IMR-90 (cell line): ENCODE results near the gene CACNA2D4. TPM values are rescaled to one million over a fixed set of nuclear protein-coding genes. Genes with fewer than 3 reads are reported as not detected.

Experiments used
- ATAC-seq: fragments of 200-7000 bp; cut with Tn5 transposase; 2 replicates; pipeline ENCODE4 v1.9.1; 2020; ENCODE audit warnings: low read depth, mild to moderate bottlenecking, moderate library complexity
- BruUV-seq: library from RNA; stranded (reverse); fragments of 400-500 nt; replicated peaks from 2 replicates; lab custom pipeline; 2021; lab: Mats Ljungman, UMichigan
- CTCF ChIA-PET: fragments of 300-600 bp; formaldehyde crosslinking; extraction: SDS; loops from one replicate; lab custom pipeline; 2021; ENCODE audit warnings: antibody characterized with exemption; lab: Yijun Ruan, JAX
- POLR2A ChIA-PET: fragments of 300-600 bp; sonication (Branson Sonifier 250); formaldehyde crosslinking; loops from one replicate; lab custom pipeline; 2022; ENCODE audit warnings: antibody characterized with exemption; ENCODE audit not compliant: unreplicated experiment; lab: Charles Lee
- DNase-seq: peaks from one replicate; pipeline ENCODE4 v3.0.0; 2013
- H2AFZ ChIP-seq: replicated peaks from 2 replicates; pipeline ENCODE3; 2013; ENCODE audit warnings: low read length, mild to moderate bottlenecking; ENCODE audit not compliant: poor library complexity
- H2AK5ac ChIP-seq: 2 replicates; pipeline ENCODE4 v1.6.1; 2013; ENCODE audit warnings: low read depth, low read length, inconsistent platforms
- H2AK9ac ChIP-seq: replicated peaks from 2 replicates; pipeline ENCODE3; 2013; ENCODE audit warnings: mild to moderate bottlenecking, low read depth, low read length, moderate library complexity; ENCODE audit not compliant: poor library complexity
- H2BK120ac ChIP-seq: 2 replicates; pipeline ENCODE4 v1.6.1; 2013; ENCODE audit warnings: low read depth, low read length, inconsistent platforms
- H2BK15ac ChIP-seq: 3 replicates; pipeline ENCODE4 v1.6.1; 2013; ENCODE audit warnings: low read depth, low read length, inconsistent platforms
- H2BK20ac ChIP-seq: 2 replicates; pipeline ENCODE4 v1.6.1; 2013; ENCODE audit warnings: low read depth, mild to moderate bottlenecking, inconsistent platforms, low read length, moderate library complexity
- H2BK5ac ChIP-seq: 2 replicates; pipeline ENCODE4 v1.6.1; 2013; ENCODE audit warnings: mild to moderate bottlenecking, low read depth, low read length, inconsistent platforms; ENCODE audit not compliant: poor library complexity, severe bottlenecking
- H3K14ac ChIP-seq: replicated peaks from 2 replicates; pipeline ENCODE4 v1.6.1; 2013; ENCODE audit warnings: low read depth, low read length, inconsistent platforms
- H3K18ac ChIP-seq: 2 replicates; pipeline ENCODE4 v1.6.1; 2013; ENCODE audit warnings: low read depth, low read length, control low read depth
- H3K23ac ChIP-seq: 2 replicates; pipeline ENCODE4 v1.6.1; 2013; ENCODE audit warnings: low read depth, low read length, inconsistent platforms
- H3K27ac ChIP-seq: 2 replicates; pipeline ENCODE4 v1.5.1; 2013; ENCODE audit warnings: mild to moderate bottlenecking, control low read depth, low read length; ENCODE audit not compliant: insufficient read depth
- H3K27me3 ChIP-seq: 2 replicates; pipeline ENCODE4 v1.6.1; 2013; ENCODE audit warnings: low read length; ENCODE audit not compliant: control insufficient read depth, insufficient read depth
- H3K36me3 ChIP-seq: 2 replicates; pipeline ENCODE4 v1.6.1; 2013; ENCODE audit warnings: low read length, mixed read lengths; ENCODE audit not compliant: control insufficient read depth, insufficient read depth
- H3K4ac ChIP-seq: 2 replicates; pipeline ENCODE4 v1.6.1; 2013; ENCODE audit warnings: low read depth, low read length, inconsistent platforms
- H3K4me1 ChIP-seq: 2 replicates; pipeline ENCODE4 v1.6.1; 2013; ENCODE audit warnings: low read length, mixed read lengths; ENCODE audit not compliant: control insufficient read depth, insufficient read depth
- H3K4me2 ChIP-seq: 2 replicates; pipeline ENCODE4 v1.6.1; 2013; ENCODE audit warnings: low read depth, mild to moderate bottlenecking, control low read depth, low read length, moderate library complexity
- H3K4me3 ChIP-seq: 2 replicates; pipeline ENCODE4 v1.5.1; 2013; ENCODE audit warnings: low read depth, mild to moderate bottlenecking, control low read depth, low read length, moderate library complexity; ENCODE audit not compliant: insufficient read depth
- H3K56ac ChIP-seq: 2 replicates; pipeline ENCODE4 v1.6.1; 2013; ENCODE audit warnings: low read length, inconsistent platforms; ENCODE audit not compliant: insufficient read depth; ENCODE audit errors: extremely low read depth
- H3K79me1 ChIP-seq, 2 experiments: 2 replicates each; pipeline ENCODE4 v1.6.1; 2013; ENCODE audit warnings: low read length in 2 of 2, inconsistent platforms in 1 of 2, low read depth in 1 of 2
- H3K9ac ChIP-seq: 2 replicates; pipeline ENCODE4 v1.6.1; 2013; ENCODE audit warnings: low read depth, low read length, control low read depth
- H3K9me1 ChIP-seq: 2 replicates; pipeline ENCODE4 v1.6.1; 2013; ENCODE audit warnings: low read length, inconsistent platforms; ENCODE audit not compliant: insufficient read depth
- H3K9me3 ChIP-seq: 2 replicates; pipeline ENCODE4 v1.6.1; 2013; ENCODE audit warnings: low read length; ENCODE audit not compliant: control insufficient read depth, insufficient read depth
- H4K20me1 ChIP-seq: 2 replicates; pipeline ENCODE4 v1.6.1; 2013; ENCODE audit warnings: low read length, inconsistent platforms; ENCODE audit not compliant: insufficient read depth
- H4K5ac ChIP-seq: 2 replicates; pipeline ENCODE4 v1.6.1; 2013; ENCODE audit warnings: mild to moderate bottlenecking, low read depth, low read length, control low read depth
- H4K8ac ChIP-seq, 2 experiments: 2 replicates each; pipeline ENCODE4 v1.6.1; 2013; ENCODE audit warnings: low read depth in 2 of 2, low read length in 2 of 2, control low read depth in 1 of 2, inconsistent platforms in 1 of 2
- H4K91ac ChIP-seq: 2 replicates; pipeline ENCODE4 v1.6.1; 2013; ENCODE audit warnings: low read depth, low read length, inconsistent platforms; ENCODE audit not compliant: insufficient read depth
- BHLHE40 ChIP-seq: fragments of 150-350 bp; IDR thresholded peaks from 2 replicates; pipeline ENCODE4 v1.6.1; 2016; ENCODE audit warnings: mild to moderate bottlenecking, low read depth, low read length
- CEBPB ChIP-seq: IDR thresholded peaks from 2 replicates; pipeline ENCODE4 v1.6.1; 2012; ENCODE audit warnings: low read depth, low read length, improper control_type of control experiment
- CHD1 ChIP-seq: IDR thresholded peaks from 2 replicates; pipeline ENCODE4 v1.6.1; 2012; ENCODE audit warnings: low read depth, low read length, improper control_type of control experiment
- MAFK ChIP-seq: IDR thresholded peaks from 2 replicates; pipeline ENCODE4 v1.6.1; 2012; ENCODE audit warnings: low read depth, low read length, improper control_type of control experiment
- NFE2L2 ChIP-seq: fragments of 150-350 bp; IDR thresholded peaks from 2 replicates; pipeline ENCODE4 v1.6.1; 2016; ENCODE audit warnings: low read depth, mild to moderate bottlenecking, low read length
- RAD21 ChIP-seq: IDR thresholded peaks from 2 replicates; pipeline ENCODE4 v1.6.1; 2012; ENCODE audit warnings: low read length, improper control_type of control experiment
- RCOR1 ChIP-seq: IDR thresholded peaks from 2 replicates; pipeline ENCODE4 v1.6.1; 2012; ENCODE audit warnings: mild to moderate bottlenecking, low read length, improper control_type of control experiment; ENCODE audit not compliant: insufficient replicate concordance
- SMC3 ChIP-seq: fragments of 150-350 bp; IDR thresholded peaks from 2 replicates; pipeline ENCODE4 v1.6.1; 2016; ENCODE audit warnings: low read depth, mild to moderate bottlenecking, antibody characterized with exemption, low read length, moderate library complexity
- WGBS, 2 experiments: methylation state at CpG; one replicate each; pipeline versions ENCODE4 v1.1.5 to v1.1.7; 2013; ENCODE audit warnings: missing lambda C conversion rate in 2 of 2; ENCODE audit not compliant: insufficient read length in 1 of 2; ENCODE audit errors: extremely low coverage in 2 of 2; 5-methylcytosine and 5-hydroxymethylcytosine counted together
- dilution Hi-C: fragments of 300-500 bp; cut with HindIII; formaldehyde crosslinking; loops from one replicate; pipeline ENCODE4 v1.14.3; 2018; ENCODE audit warnings: low sequenced_read_pairs; ENCODE audit not compliant: unreplicated experiment
- in situ Hi-C: fragments of 300-500 bp; cut with MboI; formaldehyde crosslinking; loops from 3 replicates; pipeline ENCODE4 v1.14.3; 2019; ENCODE audit warnings: low sequenced_read_pairs, inconsistent platforms, mixed read lengths
- intact Hi-C: fragments of 100-400 bp; cut with micrococcal nuclease; formaldehyde crosslinking; loops from 2 replicates; pipeline ENCODE4 v1.10.0; 2022
- polyA plus RNA-seq, 3 experiments: library from polyadenylated mRNA; depleted of rRNA; stranded (reverse); fragments of >200 nt; gene quantifications; 2 replicates each; pipeline ENCODE4 v1.2.3, GENCODE V29; 2012; ENCODE audit warnings: low replicate concordance in 1 of 3
- total RNA-seq: library from RNA; depleted of rRNA; stranded (reverse); fragments of >200 nt; gene quantifications from 2 replicates; pipeline ENCODE4 v1.2.3, GENCODE V29; 2012
- TF ChIP-seq, protein P1 (sequence below): conservative IDR thresholded peaks from 2 replicates; pipeline ENCODE4 v1.5.1; 2012; ENCODE audit warnings: mild to moderate bottlenecking, low read depth, low read length, improper control_type of control experiment
- TF ChIP-seq, protein P2 (sequence below): fragments of 150-350 bp; IDR thresholded peaks from 2 replicates; pipeline ENCODE4 v1.6.1; 2016; ENCODE audit warnings: low read depth, mild to moderate bottlenecking, low read length, moderate library complexity, borderline replicate concordance
- TF ChIP-seq, protein P3 (sequence below): fragments of 150-350 bp; IDR thresholded peaks from 2 replicates; pipeline ENCODE4 v1.6.1; 2017; ENCODE audit warnings: mild to moderate bottlenecking, antibody characterized with exemption, low read length, low read depth

CACNA2D4 gene
- total and polyA plus RNA-seq, 2 of the 4 experiments (the other 2 are of a cell fraction) = 0.18 to 0.22 TPM

- H3K27ac ChIP-seq = no peak overlapping the region
- no peaks in the 10 kb centered on the region for H3K79me1 ChIP-seq
- no peak for DNase-seq
- no peak overlapping the region for H2AK9ac ChIP-seq
- H3K4me2 ChIP-seq = no peak overlapping the region
- H3K18ac ChIP-seq = no peak overlapping the region
- H4K8ac ChIP-seq = no peak overlapping the region
- no peak overlapping the region for H3K14ac ChIP-seq
- ATAC-seq = no peak
- in situ Hi-C loops (no loop called here), dilution Hi-C loops (no loop called here), intact Hi-C loops (no loop called here)
- no peak overlapping the region for H2AK5ac ChIP-seq
- no peak overlapping the region for H2BK5ac ChIP-seq
- TF ChIP-seq NFE2L2 (no peak), RAD21 (no peak), RCOR1 (no peak), SMC3 (no peak), CHD1 (no peak), CEBPB (no peak), BHLHE40 (no peak), MAFK (no peak)
- TF ChIP-seq, protein P1, sequence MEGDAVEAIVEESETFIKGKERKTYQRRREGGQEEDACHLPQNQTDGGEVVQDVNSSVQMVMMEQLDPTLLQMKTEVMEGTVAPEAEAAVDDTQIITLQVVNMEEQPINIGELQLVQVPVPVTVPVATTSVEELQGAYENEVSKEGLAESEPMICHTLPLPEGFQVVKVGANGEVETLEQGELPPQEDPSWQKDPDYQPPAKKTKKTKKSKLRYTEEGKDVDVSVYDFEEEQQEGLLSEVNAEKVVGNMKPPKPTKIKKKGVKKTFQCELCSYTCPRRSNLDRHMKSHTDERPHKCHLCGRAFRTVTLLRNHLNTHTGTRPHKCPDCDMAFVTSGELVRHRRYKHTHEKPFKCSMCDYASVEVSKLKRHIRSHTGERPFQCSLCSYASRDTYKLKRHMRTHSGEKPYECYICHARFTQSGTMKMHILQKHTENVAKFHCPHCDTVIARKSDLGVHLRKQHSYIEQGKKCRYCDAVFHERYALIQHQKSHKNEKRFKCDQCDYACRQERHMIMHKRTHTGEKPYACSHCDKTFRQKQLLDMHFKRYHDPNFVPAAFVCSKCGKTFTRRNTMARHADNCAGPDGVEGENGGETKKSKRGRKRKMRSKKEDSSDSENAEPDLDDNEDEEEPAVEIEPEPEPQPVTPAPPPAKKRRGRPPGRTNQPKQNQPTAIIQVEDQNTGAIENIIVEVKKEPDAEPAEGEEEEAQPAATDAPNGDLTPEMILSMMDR = no peak
- TF ChIP-seq, protein P2, sequence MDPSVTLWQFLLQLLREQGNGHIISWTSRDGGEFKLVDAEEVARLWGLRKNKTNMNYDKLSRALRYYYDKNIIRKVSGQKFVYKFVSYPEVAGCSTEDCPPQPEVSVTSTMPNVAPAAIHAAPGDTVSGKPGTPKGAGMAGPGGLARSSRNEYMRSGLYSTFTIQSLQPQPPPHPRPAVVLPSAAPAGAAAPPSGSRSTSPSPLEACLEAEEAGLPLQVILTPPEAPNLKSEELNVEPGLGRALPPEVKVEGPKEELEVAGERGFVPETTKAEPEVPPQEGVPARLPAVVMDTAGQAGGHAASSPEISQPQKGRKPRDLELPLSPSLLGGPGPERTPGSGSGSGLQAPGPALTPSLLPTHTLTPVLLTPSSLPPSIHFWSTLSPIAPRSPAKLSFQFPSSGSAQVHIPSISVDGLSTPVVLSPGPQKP = no peak
- TF ChIP-seq, protein P3, sequence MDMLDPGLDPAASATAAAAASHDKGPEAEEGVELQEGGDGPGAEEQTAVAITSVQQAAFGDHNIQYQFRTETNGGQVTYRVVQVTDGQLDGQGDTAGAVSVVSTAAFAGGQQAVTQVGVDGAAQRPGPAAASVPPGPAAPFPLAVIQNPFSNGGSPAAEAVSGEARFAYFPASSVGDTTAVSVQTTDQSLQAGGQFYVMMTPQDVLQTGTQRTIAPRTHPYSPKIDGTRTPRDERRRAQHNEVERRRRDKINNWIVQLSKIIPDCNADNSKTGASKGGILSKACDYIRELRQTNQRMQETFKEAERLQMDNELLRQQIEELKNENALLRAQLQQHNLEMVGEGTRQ = no peak
- no peaks in the 10 kb centered on the region; the same call in 1 of the 2 replicates for H3K4me1 ChIP-seq
- no peak overlapping the region for H2AFZ ChIP-seq
- H3K4me3 ChIP-seq = no peak overlapping the region
- no peaks in the 10 kb centered on the region for H4K20me1 ChIP-seq
- H2BK20ac ChIP-seq = no peak overlapping the region
- CTCF ChIA-PET = no interaction called here
- H3K27me3 ChIP-seq = peaks cover 34% of the 10 kb centered on the region
- no peak overlapping the region for H2BK120ac ChIP-seq
- H4K5ac ChIP-seq = no peak overlapping the region
- no peak overlapping the region for H3K4ac ChIP-seq
- H3K9me3 ChIP-seq = peaks cover 5% of the 10 kb centered on the region
- no TSS peak for BruUV-seq
- no peaks in the 10 kb centered on the region for H3K9me1 ChIP-seq
- H3K56ac ChIP-seq = no peak overlapping the region
- POLR2A ChIA-PET = no interaction called here
- H3K23ac ChIP-seq = no peak overlapping the region
- H3K36me3 ChIP-seq = no peaks in the 10 kb centered on the region
- WGBS, 2 experiments = 42% methylated on average over 4 of the region's 16 CpGs; no CpG with 5 or more reads in 1 of the 2 experiments
- no peak overlapping the region for H2BK15ac ChIP-seq
- H4K91ac ChIP-seq = no peak overlapping the region
- no peak overlapping the region for H3K9ac ChIP-seq
Measured at GRCh38 chr12:1863823-1864222, 54.6 kb downstream of the CACNA2D4 start.
